GM12891 (cell line): ENCODE measurements around the gene POU2F2.

Experiments used
- PAX5 ChIP-seq: IDR thresholded peaks from 2 replicates; pipeline ENCODE4 v1.6.1; 2011; ENCODE audit warnings: low read length, moderate library complexity, mild to moderate bottlenecking; ENCODE audit not compliant: insufficient read depth, severe bottlenecking
- POLR2A ChIP-seq: IDR thresholded peaks from 2 replicates; pipeline ENCODE4 v1.6.1; 2011; ENCODE audit warnings: low read depth, low read length, control low read depth
- POLR2AphosphoS5 ChIP-seq: IDR thresholded peaks from 2 replicates; pipeline ENCODE4 v1.6.1; 2011; ENCODE audit warnings: low read depth, low read length, control low read depth
- POU2F2 ChIP-seq: IDR thresholded peaks from 2 replicates; pipeline ENCODE4 v1.6.1; 2011; ENCODE audit warnings: low read depth, mild to moderate bottlenecking, control low read depth, low read length, moderate library complexity
- TAF1 ChIP-seq: IDR thresholded peaks from 2 replicates; pipeline ENCODE4 v1.6.1; 2011; ENCODE audit warnings: low read depth, low read length, control low read depth

GRCh38 chr19:42148266-42148665 is 16.0 kb upstream of the POU2F2 start:
- TF ChIP-seq POLR2A = no peak
- no peak for TF ChIP-seq POLR2AphosphoS5
- TF ChIP-seq PAX5 = no peak
- TF ChIP-seq TAF1 = no peak
- TF ChIP-seq POU2F2 = no peak
